Measurements from ENCODE around the gene EIF2B2.

Gene EIF2B2

DNA sequence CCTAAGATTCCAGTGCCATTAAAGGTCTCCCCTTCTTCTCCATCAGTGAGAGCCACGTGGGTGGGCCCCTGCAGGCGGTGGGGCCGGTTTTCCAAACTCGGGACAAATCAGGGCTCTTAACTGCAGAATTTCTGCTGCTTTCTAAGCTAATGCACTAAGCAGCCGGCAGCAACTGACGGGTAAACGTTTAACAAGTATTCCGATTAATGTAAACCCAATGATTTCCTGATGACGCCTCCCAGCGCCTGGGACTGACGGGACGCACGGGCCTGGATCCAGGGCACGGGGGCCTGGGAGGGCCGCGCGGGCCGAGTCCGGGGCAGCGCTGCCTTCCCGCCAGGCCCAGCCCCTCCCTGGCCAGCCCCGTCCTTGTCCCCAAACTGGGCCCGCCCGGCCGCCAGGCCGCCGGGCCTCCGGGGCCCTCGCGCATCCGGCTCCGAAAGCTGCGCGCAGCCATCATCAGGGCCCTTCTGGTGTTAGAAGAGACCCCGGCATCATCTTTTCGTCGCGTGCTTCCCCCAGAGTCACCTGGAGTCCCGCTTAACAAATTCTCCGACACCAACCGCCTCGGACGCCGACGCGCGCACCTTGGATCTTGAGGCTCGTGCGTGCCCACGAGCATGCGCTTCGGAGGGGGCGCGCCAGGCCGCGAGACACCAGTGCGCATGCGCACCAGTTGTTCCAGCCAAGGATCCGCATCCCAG lies 48.3 kb downstream of the EIF2B2 start, which contains the start of gene MLH3 (continued):
- TF ChIP-seq, protein P1, sequence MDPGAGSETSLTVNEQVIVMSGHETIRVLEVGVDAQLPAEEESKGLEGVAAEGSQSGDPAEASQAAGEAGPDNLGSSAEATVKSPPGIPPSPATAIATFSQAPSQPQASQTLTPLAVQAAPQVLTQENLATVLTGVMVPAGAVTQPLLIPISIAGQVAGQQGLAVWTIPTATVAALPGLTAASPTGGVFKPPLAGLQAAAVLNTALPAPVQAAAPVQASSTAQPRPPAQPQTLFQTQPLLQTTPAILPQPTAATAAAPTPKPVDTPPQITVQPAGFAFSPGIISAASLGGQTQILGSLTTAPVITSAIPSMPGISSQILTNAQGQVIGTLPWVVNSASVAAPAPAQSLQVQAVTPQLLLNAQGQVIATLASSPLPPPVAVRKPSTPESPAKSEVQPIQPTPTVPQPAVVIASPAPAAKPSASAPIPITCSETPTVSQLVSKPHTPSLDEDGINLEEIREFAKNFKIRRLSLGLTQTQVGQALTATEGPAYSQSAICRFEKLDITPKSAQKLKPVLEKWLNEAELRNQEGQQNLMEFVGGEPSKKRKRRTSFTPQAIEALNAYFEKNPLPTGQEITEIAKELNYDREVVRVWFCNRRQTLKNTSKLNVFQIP (CRISPR knock-in tag; IDR thresholded peaks at IDR 0.05; ENCODE audit: borderline replicate concordance, low read depth), result no peak
- TF ChIP-seq CSDC2 (CRISPR knock-in tag; IDR thresholded peaks at IDR 0.05) (no peak), ZC3H10 (CRISPR knock-in tag; IDR thresholded peaks at IDR 0.05) (no peak), OSR1 (CRISPR knock-in tag; IDR thresholded peaks at IDR 0.05) (no peak), GLIS3 (CRISPR knock-in tag; IDR thresholded peaks at IDR 0.05) (no peak), TOX (CRISPR knock-in tag; IDR thresholded peaks at IDR 0.05; ENCODE audit: borderline replicate concordance) (no peak), ZFP3 (CRISPR knock-in tag; IDR thresholded peaks at IDR 0.05) (0 out of 2 replicates have a peak, but pooled peaks have one; percentile 31)
- TF ChIP-seq, protein P2, sequence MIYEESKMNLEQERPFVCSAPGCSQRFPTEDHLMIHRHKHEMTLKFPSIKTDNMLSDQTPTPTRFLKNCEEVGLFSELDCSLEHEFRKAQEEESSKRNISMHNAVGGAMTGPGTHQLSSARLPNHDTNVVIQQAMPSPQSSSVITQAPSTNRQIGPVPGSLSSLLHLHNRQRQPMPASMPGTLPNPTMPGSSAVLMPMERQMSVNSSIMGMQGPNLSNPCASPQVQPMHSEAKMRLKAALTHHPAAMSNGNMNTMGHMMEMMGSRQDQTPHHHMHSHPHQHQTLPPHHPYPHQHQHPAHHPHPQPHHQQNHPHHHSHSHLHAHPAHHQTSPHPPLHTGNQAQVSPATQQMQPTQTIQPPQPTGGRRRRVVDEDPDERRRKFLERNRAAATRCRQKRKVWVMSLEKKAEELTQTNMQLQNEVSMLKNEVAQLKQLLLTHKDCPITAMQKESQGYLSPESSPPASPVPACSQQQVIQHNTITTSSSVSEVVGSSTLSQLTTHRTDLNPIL (CRISPR knock-in tag; IDR thresholded peaks at IDR 0.05; ENCODE audit: low read depth), result no peak

DNA sequence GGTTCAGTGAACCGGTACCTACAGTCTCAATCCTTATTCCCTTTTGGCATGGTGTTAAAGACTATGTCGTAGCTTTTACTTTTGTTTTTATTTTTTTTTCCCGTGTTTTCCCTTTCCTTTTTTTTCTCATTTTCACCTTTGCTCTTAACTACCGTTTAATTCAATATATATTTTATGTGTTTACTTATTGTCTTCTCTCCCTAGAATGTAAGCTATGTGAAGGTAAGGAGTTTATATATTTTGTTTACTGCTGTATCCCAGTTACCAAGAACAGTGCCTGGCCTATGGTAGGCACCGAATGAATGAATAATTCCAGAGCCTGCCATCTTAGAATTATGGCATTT lies 48.8 kb downstream of the EIF2B2 start:
- no peak for ATAC-seq
- TF ChIP-seq GLIS3 (CRISPR knock-in tag; IDR thresholded peaks at IDR 0.05), result no peak
- TF ChIP-seq ZNF565 (CRISPR knock-in tag; conservative IDR thresholded peaks at IDR 0.05; ENCODE audit: low read depth), result no peak
- TF ChIP-seq ZNF8 (CRISPR knock-in tag; IDR thresholded peaks at IDR 0.05), result no peak
- no peak for TF ChIP-seq PPARA (CRISPR knock-in tag; IDR thresholded peaks at IDR 0.05; ENCODE audit: borderline replicate concordance)
- no peak for TF ChIP-seq BACH2 (CRISPR knock-in tag; IDR thresholded peaks at IDR 0.05; ENCODE audit: borderline replicate concordance)
- TF ChIP-seq ZFP3 (CRISPR knock-in tag; IDR thresholded peaks at IDR 0.05), result no peak
- no peak for TF ChIP-seq ESRRG (CRISPR knock-in tag; IDR thresholded peaks at IDR 0.05)
- TF ChIP-seq, protein P3, sequence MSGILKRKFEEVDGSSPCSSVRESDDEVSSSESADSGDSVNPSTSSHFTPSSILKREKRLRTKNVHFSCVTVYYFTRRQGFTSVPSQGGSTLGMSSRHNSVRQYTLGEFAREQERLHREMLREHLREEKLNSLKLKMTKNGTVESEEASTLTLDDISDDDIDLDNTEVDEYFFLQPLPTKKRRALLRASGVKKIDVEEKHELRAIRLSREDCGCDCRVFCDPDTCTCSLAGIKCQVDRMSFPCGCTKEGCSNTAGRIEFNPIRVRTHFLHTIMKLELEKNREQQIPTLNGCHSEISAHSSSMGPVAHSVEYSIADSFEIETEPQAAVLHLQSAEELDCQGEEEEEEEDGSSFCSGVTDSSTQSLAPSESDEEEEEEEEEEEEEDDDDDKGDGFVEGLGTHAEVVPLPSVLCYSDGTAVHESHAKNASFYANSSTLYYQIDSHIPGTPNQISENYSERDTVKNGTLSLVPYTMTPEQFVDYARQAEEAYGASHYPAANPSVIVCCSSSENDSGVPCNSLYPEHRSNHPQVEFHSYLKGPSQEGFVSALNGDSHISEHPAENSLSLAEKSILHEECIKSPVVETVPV (CRISPR knock-in tag; IDR thresholded peaks at IDR 0.05), result no peak
- TF ChIP-seq CSDC2 (CRISPR knock-in tag; IDR thresholded peaks at IDR 0.05), result no peak
- no peak for TF ChIP-seq ISL1 (CRISPR knock-in tag; IDR thresholded peaks at IDR 0.05)
- no peak for TF ChIP-seq ARNTL (CRISPR knock-in tag; IDR thresholded peaks at IDR 0.05; ENCODE audit: borderline replicate concordance, low read depth)
- TF ChIP-seq ZC3H10 (CRISPR knock-in tag; IDR thresholded peaks at IDR 0.05), result no peak
- no peak for TF ChIP-seq RARB (CRISPR knock-in tag; IDR thresholded peaks at IDR 0.05)
- TF ChIP-seq ZNF70 (CRISPR knock-in tag; IDR thresholded peaks at IDR 0.05), result no peak
- no peak for TF ChIP-seq TOX (CRISPR knock-in tag; IDR thresholded peaks at IDR 0.05; ENCODE audit: borderline replicate concordance)
- TF ChIP-seq, protein P4, sequence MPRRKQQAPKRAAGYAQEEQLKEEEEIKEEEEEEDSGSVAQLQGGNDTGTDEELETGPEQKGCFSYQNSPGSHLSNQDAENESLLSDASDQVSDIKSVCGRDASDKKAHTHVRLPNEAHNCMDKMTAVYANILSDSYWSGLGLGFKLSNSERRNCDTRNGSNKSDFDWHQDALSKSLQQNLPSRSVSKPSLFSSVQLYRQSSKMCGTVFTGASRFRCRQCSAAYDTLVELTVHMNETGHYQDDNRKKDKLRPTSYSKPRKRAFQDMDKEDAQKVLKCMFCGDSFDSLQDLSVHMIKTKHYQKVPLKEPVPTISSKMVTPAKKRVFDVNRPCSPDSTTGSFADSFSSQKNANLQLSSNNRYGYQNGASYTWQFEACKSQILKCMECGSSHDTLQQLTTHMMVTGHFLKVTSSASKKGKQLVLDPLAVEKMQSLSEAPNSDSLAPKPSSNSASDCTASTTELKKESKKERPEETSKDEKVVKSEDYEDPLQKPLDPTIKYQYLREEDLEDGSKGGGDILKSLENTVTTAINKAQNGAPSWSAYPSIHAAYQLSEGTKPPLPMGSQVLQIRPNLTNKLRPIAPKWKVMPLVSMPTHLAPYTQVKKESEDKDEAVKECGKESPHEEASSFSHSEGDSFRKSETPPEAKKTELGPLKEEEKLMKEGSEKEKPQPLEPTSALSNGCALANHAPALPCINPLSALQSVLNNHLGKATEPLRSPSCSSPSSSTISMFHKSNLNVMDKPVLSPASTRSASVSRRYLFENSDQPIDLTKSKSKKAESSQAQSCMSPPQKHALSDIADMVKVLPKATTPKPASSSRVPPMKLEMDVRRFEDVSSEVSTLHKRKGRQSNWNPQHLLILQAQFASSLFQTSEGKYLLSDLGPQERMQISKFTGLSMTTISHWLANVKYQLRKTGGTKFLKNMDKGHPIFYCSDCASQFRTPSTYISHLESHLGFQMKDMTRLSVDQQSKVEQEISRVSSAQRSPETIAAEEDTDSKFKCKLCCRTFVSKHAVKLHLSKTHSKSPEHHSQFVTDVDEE (CRISPR knock-in tag; IDR thresholded peaks at IDR 0.05), result no peak
- TF ChIP-seq TCF4 (CRISPR knock-in tag; IDR thresholded peaks at IDR 0.05; ENCODE audit: borderline replicate concordance), result no peak
- TF ChIP-seq SNAI2 (CRISPR knock-in tag; IDR thresholded peaks at IDR 0.05), result no peak

DNA sequence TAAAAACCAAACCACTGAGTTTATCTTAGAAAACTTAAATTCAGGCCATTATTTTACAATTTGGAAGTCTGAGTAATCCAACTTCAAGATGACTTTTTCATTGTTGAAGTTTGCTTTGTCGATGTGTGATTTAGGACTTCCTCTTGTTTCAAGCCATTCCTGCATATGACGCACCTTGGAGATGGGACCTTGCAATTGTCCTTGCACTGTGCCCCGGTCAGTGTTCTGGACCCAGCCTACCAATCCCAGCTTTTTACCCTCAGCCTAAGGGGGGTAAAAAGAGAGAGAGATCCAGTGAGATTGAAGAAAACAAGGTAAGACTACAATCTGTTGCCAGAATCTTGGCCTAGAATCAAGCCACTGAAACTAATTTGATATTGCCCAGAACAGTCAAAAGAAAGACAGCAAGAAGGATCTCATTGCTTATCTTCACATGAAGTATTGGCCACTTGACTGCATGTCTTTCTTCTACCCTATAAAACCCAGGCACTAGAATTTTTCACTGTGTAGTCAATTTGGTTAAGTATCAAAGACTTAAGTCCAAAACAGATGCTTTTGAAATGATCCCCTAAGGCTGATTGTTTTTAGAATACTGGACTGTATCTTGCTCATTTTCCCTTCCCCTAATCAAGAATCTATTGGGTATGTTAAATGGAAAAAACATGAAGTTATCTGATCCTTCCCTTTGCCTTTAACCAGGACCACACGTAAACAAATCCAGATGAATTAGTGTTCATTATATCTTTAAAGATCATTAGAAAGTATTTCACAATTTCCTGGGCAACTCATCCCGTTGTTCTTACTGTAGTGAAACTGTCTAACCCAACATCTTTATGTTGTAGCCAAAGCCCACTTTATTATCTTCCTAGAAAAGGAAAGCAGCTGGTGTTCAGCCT lies 50.9 kb downstream of the EIF2B2 start:
- peak; percentile 76 for ATAC-seq
- peak; percentile 63; the same call in 1 of the 2 replicates for TF ChIP-seq TCF4 (CRISPR knock-in tag; IDR thresholded peaks at IDR 0.05; ENCODE audit: borderline replicate concordance)
- no peak for TF ChIP-seq GLIS3 (CRISPR knock-in tag; IDR thresholded peaks at IDR 0.05)
- TF ChIP-seq, protein P4 (CRISPR knock-in tag; IDR thresholded peaks at IDR 0.05), result 0 out of 2 replicates have a peak, but pooled peaks have one; percentile 54
- TF ChIP-seq, protein P5, sequence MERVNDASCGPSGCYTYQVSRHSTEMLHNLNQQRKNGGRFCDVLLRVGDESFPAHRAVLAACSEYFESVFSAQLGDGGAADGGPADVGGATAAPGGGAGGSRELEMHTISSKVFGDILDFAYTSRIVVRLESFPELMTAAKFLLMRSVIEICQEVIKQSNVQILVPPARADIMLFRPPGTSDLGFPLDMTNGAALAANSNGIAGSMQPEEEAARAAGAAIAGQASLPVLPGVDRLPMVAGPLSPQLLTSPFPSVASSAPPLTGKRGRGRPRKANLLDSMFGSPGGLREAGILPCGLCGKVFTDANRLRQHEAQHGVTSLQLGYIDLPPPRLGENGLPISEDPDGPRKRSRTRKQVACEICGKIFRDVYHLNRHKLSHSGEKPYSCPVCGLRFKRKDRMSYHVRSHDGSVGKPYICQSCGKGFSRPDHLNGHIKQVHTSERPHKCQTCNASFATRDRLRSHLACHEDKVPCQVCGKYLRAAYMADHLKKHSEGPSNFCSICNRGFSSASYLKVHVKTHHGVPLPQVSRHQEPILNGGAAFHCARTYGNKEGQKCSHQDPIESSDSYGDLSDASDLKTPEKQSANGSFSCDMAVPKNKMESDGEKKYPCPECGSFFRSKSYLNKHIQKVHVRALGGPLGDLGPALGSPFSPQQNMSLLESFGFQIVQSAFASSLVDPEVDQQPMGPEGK (CRISPR knock-in tag; IDR thresholded peaks at IDR 0.05; ENCODE audit: borderline replicate concordance), result 0 out of 2 replicates have a peak, but pooled peaks have one; percentile 30
- TF ChIP-seq TOX (CRISPR knock-in tag; IDR thresholded peaks at IDR 0.05; ENCODE audit: borderline replicate concordance), result peak; percentile 35; the same call in 1 of the 2 replicates
- no peak for TF ChIP-seq ZFP3 (CRISPR knock-in tag; IDR thresholded peaks at IDR 0.05)

All from SK-N-SH treated with all-trans-retinoic acid at 6 μM for 48 hours (cell line).